Mononuclear cell (primary cell): ENCODE results near the gene TNFAIP8L3. TPM values are rescaled to one million over a fixed set of nuclear protein-coding genes. Genes with fewer than 3 reads are reported as not detected.

Experiments
- H3K27me3 ChIP-seq: 2 replicates; pipeline ENCODE4 v1.6.0; 2011; ENCODE audit warnings: low read length, control low read depth; ENCODE audit not compliant: insufficient read depth
- H3K4me1 ChIP-seq: 2 replicates; pipeline ENCODE4 v1.5.1; 2011; ENCODE audit warnings: mild to moderate bottlenecking, low read length, control low read depth; ENCODE audit not compliant: insufficient read depth
- H3K4me3 ChIP-seq: 2 replicates; pipeline ENCODE4 v1.5.1; 2011; ENCODE audit warnings: mild to moderate bottlenecking, low read length, moderate library complexity
- H3K9me3 ChIP-seq: 2 replicates; pipeline ENCODE4 v1.5.1; 2011; ENCODE audit warnings: low read depth, mild to moderate bottlenecking, control low read depth, low read length
- total RNA-seq: library from RNA; depleted of rRNA; stranded (reverse); fragments of >200 nt; gene quantifications from one replicate; pipeline ENCODE4 v1.2.3, GENCODE V29; 2012

The TNFAIP8L3 gene
- total RNA-seq, 1 donor, result 0.31 TPM

- Histone ChIP-seq H3K27me3 (peaks cover 26% of the 10 kb centered on the region), H3K9me3 (no peaks in the 10 kb centered on the region), H3K4me3 (no peak overlapping the region)
These were observed 9.8 kb upstream of the TNFAIP8L3 start for GRCh38 chr15:51104512-51104911.

GRCh38 chr15:51103330-51103729, 8.6 kb upstream of the TNFAIP8L3 start:
- Histone ChIP-seq H3K4me3 (no peak overlapping the region), H3K9me3 (no peaks in the 10 kb centered on the region), H3K4me1 (peaks cover under 1% of the 10 kb centered on the region), H3K27me3 (peaks cover 35% of the 10 kb centered on the region)

More at GRCh38 chr15:51104512-51104911, 9.8 kb upstream of the TNFAIP8L3 start:
- H3K4me1 ChIP-seq, result no peaks in the 10 kb centered on the region

- H3K4me1 ChIP-seq, result peaks cover 11% of the 10 kb centered on the region
- H3K27me3 ChIP-seq, result peaks cover 48% of the 10 kb centered on the region
- H3K4me3 ChIP-seq, result no peak overlapping the region
- H3K9me3 ChIP-seq, result no peaks in the 10 kb centered on the region
These were observed 6.2 kb upstream of the TNFAIP8L3 start for GRCh38 chr15:51100785-51101489.

- Histone ChIP-seq H3K27me3 (peaks cover 54% of the 10 kb centered on the region), H3K4me3 (no peak overlapping the region), H3K4me1 (peaks cover 15% of the 10 kb centered on the region), H3K9me3 (no peaks in the 10 kb centered on the region)
These were observed 4.5 kb upstream of the TNFAIP8L3 start for GRCh38 chr15:51099185-51099584.

- Histone ChIP-seq H3K9me3 (no peaks in the 10 kb centered on the region), H3K27me3 (peaks cover 63% of the 10 kb centered on the region), H3K4me3 (no peak overlapping the region), H3K4me1 (peaks cover 24% of the 10 kb centered on the region)
These were observed 3.6 kb upstream of the TNFAIP8L3 start for GRCh38 chr15:51098331-51098619.

GRCh38 chr15:51097553-51098330, 3.0 kb upstream of the TNFAIP8L3 start:
- no peaks in the 10 kb centered on the region for H3K9me3 ChIP-seq
- peaks cover 27% of the 10 kb centered on the region for H3K4me1 ChIP-seq
- no peak overlapping the region for H3K4me3 ChIP-seq
- H3K27me3 ChIP-seq, result peaks cover 68% of the 10 kb centered on the region

GRCh38 chr15:51096976-51097375, 2.3 kb upstream of the TNFAIP8L3 start:
- Histone ChIP-seq H3K4me3 (no peak overlapping the region), H3K27me3 (peaks cover 72% of the 10 kb centered on the region), H3K9me3 (no peaks in the 10 kb centered on the region), H3K4me1 (peaks cover 31% of the 10 kb centered on the region)

- no peaks in the 10 kb centered on the region for H3K9me3 ChIP-seq
- peaks cover 31% of the 10 kb centered on the region for H3K4me1 ChIP-seq
- H3K27me3 ChIP-seq, result peaks cover 81% of the 10 kb centered on the region
- H3K4me3 ChIP-seq, result no peak overlapping the region
These were observed 1.1 kb upstream of the TNFAIP8L3 start for GRCh38 chr15:51095681-51096331.

GRCh38 chr15:51093839-51094605, 684 bp downstream of the TNFAIP8L3 start:
- no peaks in the 10 kb centered on the region for H3K9me3 ChIP-seq
- peaks cover 31% of the 10 kb centered on the region for H3K4me1 ChIP-seq
- no peak overlapping the region for H3K4me3 ChIP-seq
- H3K27me3 ChIP-seq, result peaks cover 79% of the 10 kb centered on the region

GRCh38 chr15:51093488-51093838, 1.2 kb downstream of the TNFAIP8L3 start:
- Histone ChIP-seq H3K27me3 (peaks cover 80% of the 10 kb centered on the region), H3K4me1 (peaks cover 31% of the 10 kb centered on the region), H3K9me3 (no peaks in the 10 kb centered on the region), H3K4me3 (no peak overlapping the region)

GRCh38 chr15:51092480-51093040, 2.1 kb downstream of the TNFAIP8L3 start:
- H3K4me3 ChIP-seq, result no peak overlapping the region
- H3K9me3 ChIP-seq, result no peaks in the 10 kb centered on the region
- H3K27me3 ChIP-seq, result peaks cover 79% of the 10 kb centered on the region
- peaks cover 25% of the 10 kb centered on the region for H3K4me1 ChIP-seq

GRCh38 chr15:51090753-51091152, 4.0 kb downstream of the TNFAIP8L3 start:
- H3K27me3 ChIP-seq, result peaks cover 66% of the 10 kb centered on the region
- H3K4me3 ChIP-seq, result no peak overlapping the region
- no peaks in the 10 kb centered on the region for H3K9me3 ChIP-seq
- H3K4me1 ChIP-seq, result peaks cover 20% of the 10 kb centered on the region

GRCh38 chr15:51089699-51090453, 4.8 kb downstream of the TNFAIP8L3 start:
- Histone ChIP-seq H3K9me3 (no peaks in the 10 kb centered on the region), H3K4me1 (peaks cover 19% of the 10 kb centered on the region), H3K4me3 (no peak overlapping the region), H3K27me3 (peaks cover 61% of the 10 kb centered on the region)

GRCh38 chr15:51089041-51089440, 5.7 kb downstream of the TNFAIP8L3 start:
- Histone ChIP-seq H3K4me3 (no peak overlapping the region), H3K27me3 (peaks cover 58% of the 10 kb centered on the region)

More at GRCh38 chr15:51089041-51089440, 5.7 kb downstream of the TNFAIP8L3 start:
- H3K9me3 ChIP-seq, result no peaks in the 10 kb centered on the region
- peaks cover 15% of the 10 kb centered on the region for H3K4me1 ChIP-seq
